Astrocyte (in vitro differentiated cells and primary cell): Measurements from ENCODE around the gene MED15.

Experiments
- CTCF ChIP-seq: IDR thresholded peaks from 2 replicates; pipeline ENCODE4 v1.5.1; 2011; ENCODE audit warnings: low read depth, mild to moderate bottlenecking, inconsistent platforms, low read length, moderate library complexity; ENCODE audit not compliant: insufficient read depth
- EZH2 ChIP-seq: IDR thresholded peaks from 2 replicates; pipeline ENCODE4 v1.6.1; 2012; ENCODE audit warnings: mild to moderate bottlenecking, low read length, inconsistent platforms; ENCODE audit not compliant: insufficient read depth

- no peak for TF ChIP-seq CTCF
- TF ChIP-seq EZH2: no peak
Observed at GRCh38 chr22:20584872-20585638, 77.6 kb downstream of the MED15 start.
